NCI-H2196 treated with DMSO at 0.1 percent for 48 hours (cell line): ENCODE measurements around the gene GSS.
A peak's percentile ranks its signal among the peaks of the same experiment; 100 is the strongest.

Experiments
- DNase-seq: peaks from one replicate; lab custom pipeline; 2025; ENCODE audit not compliant: unreplicated experiment; lab: John Stamatoyannopoulos, UW

GSS gene

GRCh38 chr20:34955231-34956040, at the start of gene GSS, which contains the start of gene MYH7B:
GSS (minus strand) TSS chr20:34955806; CDS start chr20:34951852, 3,954 bp downstream.
MYH7B (plus strand) TSS chr20:34955868; CDS start chr20:34978006, 22,138 bp downstream.
- DNase-seq = peak; percentile 94

GRCh38 chr20:35004749-35005462, 49.3 kb upstream of the GSS start:
- no peak for DNase-seq

GRCh38 chr20:35004051-35004725, 48.6 kb upstream of the GSS start:
- no peak for DNase-seq

GRCh38 chr20:35003211-35004031, 47.8 kb upstream of the GSS start:
- no peak for DNase-seq

DNA sequence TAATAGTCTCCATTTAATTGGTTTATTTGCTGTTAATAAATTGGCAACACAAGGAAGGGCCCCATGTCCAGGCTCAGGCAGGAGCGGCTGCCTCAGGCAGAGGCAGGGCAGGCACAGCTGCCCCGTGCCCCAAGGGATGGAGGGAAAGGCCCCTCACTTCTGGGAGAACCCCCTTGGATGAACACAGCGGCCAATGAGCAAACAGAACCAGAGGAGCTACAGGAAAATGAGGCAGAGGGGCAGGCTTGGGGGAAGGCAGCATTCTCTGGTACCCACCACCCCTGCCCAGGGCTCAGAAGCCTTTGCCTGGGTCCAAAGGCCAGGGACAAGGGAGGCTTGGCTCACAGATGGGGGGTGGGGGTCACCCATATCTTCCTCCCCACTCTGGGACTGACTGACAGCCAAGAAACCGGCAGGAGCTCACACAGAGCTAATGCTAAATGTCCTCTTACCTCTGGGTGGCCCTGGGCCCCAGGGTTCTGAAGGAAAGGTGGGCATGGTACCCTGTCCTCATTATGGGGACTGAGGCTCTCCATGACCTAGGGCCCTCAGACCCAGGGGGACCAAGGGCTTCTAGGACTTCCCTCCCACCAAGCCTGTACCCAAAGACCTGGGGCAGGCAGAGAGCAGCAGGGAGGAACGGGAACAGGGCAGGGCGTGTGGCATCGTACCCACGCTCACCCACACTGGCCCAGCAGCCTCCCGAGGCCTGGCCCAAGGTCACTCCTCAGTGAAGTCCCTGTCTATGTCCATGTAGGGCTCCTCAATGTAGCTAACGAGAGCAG, 47.0 kb upstream of the GSS start:
- DNase-seq = no peak

GRCh38 chr20:35001596-35002362, 46.2 kb upstream of the GSS start:
- DNase-seq = no peak

GRCh38 chr20:35000922-35001595, 45.5 kb upstream of the GSS start:
- no peak for DNase-seq

GRCh38 chr20:35000311-35000921, 44.8 kb upstream of the GSS start:
- DNase-seq = no peak

- no peak for DNase-seq
Observed at GRCh38 chr20:34999782-35000181, 44.2 kb upstream of the GSS start.

- no peak for DNase-seq
Observed at GRCh38 chr20:34999021-34999451, 43.4 kb upstream of the GSS start.

DNA sequence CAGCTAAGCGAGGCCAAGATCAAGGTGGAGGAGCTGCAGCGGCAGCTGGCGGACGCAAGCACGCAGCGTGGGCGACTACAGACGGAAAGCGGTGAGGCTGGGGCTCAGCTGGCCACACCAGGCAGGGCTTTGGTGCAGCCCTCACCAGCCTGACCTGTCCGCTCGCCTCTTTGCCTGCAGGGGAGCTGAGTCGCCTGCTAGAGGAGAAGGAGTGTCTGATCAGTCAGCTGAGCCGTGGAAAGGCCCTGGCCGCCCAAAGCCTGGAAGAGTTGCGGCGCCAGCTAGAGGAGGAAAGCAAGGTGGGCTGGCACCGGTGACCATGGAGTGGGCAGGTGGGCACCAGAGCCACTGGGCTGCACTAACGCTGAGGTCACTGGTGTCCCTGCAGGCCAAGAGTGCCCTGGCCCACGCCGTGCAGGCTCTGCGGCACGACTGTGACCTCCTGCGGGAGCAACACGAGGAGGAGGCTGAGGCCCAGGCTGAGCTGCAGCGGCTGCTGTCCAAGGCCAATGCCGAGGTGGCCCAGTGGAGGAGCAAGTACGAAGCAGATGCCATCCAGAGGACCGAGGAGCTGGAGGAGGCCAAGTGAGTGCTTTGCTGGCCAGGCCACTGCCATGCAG, 42.8 kb upstream of the GSS start:
- DNase-seq = no peak

- DNase-seq = no peak
Observed at GRCh38 chr20:34997774-34998173, 42.2 kb upstream of the GSS start.

GRCh38 chr20:34997131-34997561, 41.5 kb upstream of the GSS start:
- no peak for DNase-seq

GRCh38 chr20:34996243-34997028, 40.8 kb upstream of the GSS start:
- no peak for DNase-seq

DNA sequence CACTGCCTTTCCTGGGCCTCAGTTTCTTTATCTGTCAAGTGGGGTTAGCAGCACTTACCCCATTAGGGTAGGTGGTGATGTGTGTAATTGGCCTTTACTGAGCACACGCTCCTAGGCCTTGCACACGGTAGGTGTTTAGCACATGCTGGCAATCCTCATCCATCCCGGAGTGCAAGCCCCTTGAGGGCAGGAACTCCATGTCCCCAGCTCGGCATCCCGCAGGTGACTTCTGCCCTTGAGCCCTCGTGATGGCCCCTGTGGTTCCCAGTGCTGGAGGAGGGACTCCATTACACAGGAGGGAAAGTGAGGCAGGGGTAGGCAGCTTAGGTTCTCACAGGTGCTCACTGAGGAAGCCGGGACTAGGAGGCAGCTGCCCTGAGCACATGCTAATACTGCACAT, 40.1 kb upstream of the GSS start:
- no peak for DNase-seq

DNA sequence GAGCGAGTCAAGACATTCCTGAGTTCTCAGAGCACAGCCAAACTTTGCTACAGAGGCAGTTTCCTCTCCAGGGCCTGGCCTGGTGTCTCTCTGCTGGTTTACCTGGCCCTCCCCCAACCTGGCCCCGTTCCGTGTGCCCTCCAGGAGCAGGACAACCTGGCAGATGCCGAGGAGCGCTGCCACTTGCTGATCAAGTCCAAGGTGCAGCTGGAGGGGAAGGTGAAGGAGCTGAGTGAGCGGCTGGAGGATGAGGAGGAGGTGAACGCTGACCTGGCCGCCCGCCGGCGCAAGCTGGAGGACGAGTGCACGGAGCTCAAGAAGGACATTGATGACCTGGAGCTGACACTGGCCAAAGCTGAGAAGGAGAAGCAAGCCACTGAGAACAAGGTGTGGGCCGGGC, 39.6 kb upstream of the GSS start:
- DNase-seq = no peak

DNA sequence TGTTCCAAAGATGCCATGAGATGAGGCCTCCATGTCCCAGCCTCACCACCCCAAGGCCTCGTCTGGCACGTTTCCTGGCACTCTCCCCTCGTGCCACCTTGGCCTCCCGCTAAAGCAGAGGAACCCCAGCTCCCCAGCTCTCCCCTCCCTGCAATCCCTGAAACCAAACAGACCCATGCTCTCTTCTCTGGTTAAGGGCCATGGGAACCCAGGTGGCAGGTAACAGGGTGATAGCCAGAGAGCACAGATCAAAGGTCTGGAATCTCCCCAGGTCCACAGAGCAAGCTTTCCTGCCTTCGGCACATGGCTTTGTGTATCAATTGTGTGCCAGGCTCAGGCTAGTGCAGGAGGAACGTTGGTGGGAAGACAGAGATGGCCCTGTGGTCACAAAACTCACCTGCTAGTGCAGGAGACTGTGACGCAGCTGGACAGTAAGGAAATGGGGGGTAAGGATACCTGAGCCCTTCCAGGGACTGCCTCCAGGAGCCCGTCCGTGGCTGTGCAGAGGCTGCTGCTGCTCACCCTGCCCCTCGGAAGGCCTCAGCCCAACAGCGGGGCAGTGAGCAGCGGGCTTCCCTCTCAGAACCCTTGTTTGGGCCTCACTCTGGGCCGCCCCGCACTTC, 39.0 kb upstream of the GSS start:
- no peak for DNase-seq
